GM23338 (cell line): ENCODE measurements around the gene N4BP2L1. TPM values are rescaled to one million over a fixed set of nuclear protein-coding genes. Genes with fewer than 3 reads are reported as not detected.

Source experiments
- ATAC-seq: fragments of 200-7000 bp; cut with Tn5 transposase; 3 replicates; pipeline ENCODE4 v1.9.1; 2020
- DNase-seq: peaks from one replicate; pipeline ENCODE4 v3.0.0-alpha.2; 2015; ENCODE audit warnings: low spot score
- H2AFZ ChIP-seq: fragments of 200-600 bp; sonication (generic); 2 replicates; pipeline ENCODE4 v1.8.0; 2016; ENCODE audit warnings: antibody characterized with exemption, mild to moderate bottlenecking, moderate library complexity
- H3F3A ChIP-seq: fragments of 200-600 bp; sonication (generic); replicated peaks from 2 replicates; pipeline ENCODE4 v1.8.0; 2017; ENCODE audit warnings: antibody characterized with exemption, mixed run types, low read depth
- H3K27ac ChIP-seq: fragments of 200-600 bp; sonication (generic); 2 replicates; pipeline ENCODE4 v1.6.1; 2016; ENCODE audit warnings: low read depth
- H3K27me3 ChIP-seq: fragments of 200-600 bp; sonication (generic); 2 replicates; pipeline ENCODE4 v1.8.0; 2016; ENCODE audit warnings: mild to moderate bottlenecking, mixed run types, moderate library complexity; ENCODE audit not compliant: insufficient read depth
- H3K36me3 ChIP-seq: fragments of 200-600 bp; sonication (generic); 2 replicates; pipeline ENCODE4 v1.8.0; 2016; ENCODE audit warnings: mild to moderate bottlenecking; ENCODE audit not compliant: insufficient read depth
- H3K4me1 ChIP-seq: fragments of 200-600 bp; sonication (generic); 2 replicates; pipeline ENCODE4 v1.8.0; 2016; ENCODE audit warnings: mild to moderate bottlenecking, moderate library complexity; ENCODE audit not compliant: insufficient read depth
- H3K4me2 ChIP-seq: fragments of 200-600 bp; sonication (generic); 2 replicates; pipeline ENCODE4 v1.7.1; 2017; ENCODE audit warnings: mixed run types
- H3K4me3 ChIP-seq: fragments of 200-600 bp; sonication (generic); 2 replicates; pipeline ENCODE4 v1.6.1; 2016; ENCODE audit warnings: mixed run types
- H3K79me2 ChIP-seq: fragments of 200-600 bp; sonication (generic); replicated peaks from 2 replicates; pipeline ENCODE4 v1.8.0; 2017; ENCODE audit warnings: mild to moderate bottlenecking; ENCODE audit not compliant: insufficient read depth
- H3K9me2 ChIP-seq: fragments of 200-600 bp; sonication (generic); 2 replicates; pipeline ENCODE4 v1.8.0; 2017; ENCODE audit not compliant: insufficient read depth
- H4K20me1 ChIP-seq: fragments of 200-600 bp; sonication (generic); replicated peaks from 2 replicates; pipeline ENCODE4 v1.8.0; 2017; ENCODE audit warnings: mild to moderate bottlenecking; ENCODE audit not compliant: insufficient read depth
- H3K27ac Mint-ChIP-seq: 2 replicates; pipeline ENCODE4 v1.8.0; 2020; ENCODE audit warnings: inconsistent platforms, mild to moderate bottlenecking, moderate library complexity, mixed read lengths
- H3K27me3 Mint-ChIP-seq: 3 replicates; pipeline ENCODE4 v1.8.0; 2022; ENCODE audit warnings: low read depth, mild to moderate bottlenecking, moderate library complexity, mixed read lengths, inconsistent platforms; ENCODE audit not compliant: insufficient read depth, poor library complexity
- H3K36me3 Mint-ChIP-seq: 3 replicates; pipeline ENCODE4 v1.8.0; 2021; ENCODE audit warnings: low read depth, mild to moderate bottlenecking, inconsistent platforms, moderate library complexity, mixed read lengths
- H3K4me1 Mint-ChIP-seq: 3 replicates; pipeline ENCODE4 v1.8.0; 2020; ENCODE audit warnings: mild to moderate bottlenecking, inconsistent platforms, mixed read lengths
- H3K4me3 Mint-ChIP-seq: 3 replicates; pipeline ENCODE4 v1.8.0; 2021; ENCODE audit warnings: moderate library complexity, mild to moderate bottlenecking, inconsistent platforms, mixed read lengths
- H3K9me3 Mint-ChIP-seq: 3 replicates; pipeline ENCODE4 v1.8.0; 2020; ENCODE audit warnings: moderate library complexity, mild to moderate bottlenecking, inconsistent platforms, mixed read lengths
- ZNF331 ChIP-seq: fragments of 250-450 bp; sonication (Bioruptor Pico); IDR thresholded peaks from 2 replicates; pipeline ENCODE4 v1.5.0; 2020; ENCODE audit warnings: low read depth, mild to moderate bottlenecking, moderate library complexity
- polyA plus RNA-seq: library from polyadenylated mRNA; unstranded; fragments of >200 nt; fragmentation: Nextera tagmentation; extraction: Ambion mirVana; gene quantifications from 2 replicates; pipeline ENCODE4 v1.2.1, GENCODE V29; 2016
- total RNA-seq: library from RNA; depleted of rRNA; stranded (reverse); fragments of >200 nt; shearing (Covaris generic); gene quantifications from 2 replicates; pipeline ENCODE4 v1.2.3, GENCODE V29; 2014
- TF ChIP-seq, protein P1 (sequence below): fragments of 250-450 bp; sonication (Bioruptor Pico); IDR thresholded peaks from 2 replicates; pipeline ENCODE4 v1.5.0; 2020; ENCODE audit warnings: mild to moderate bottlenecking, moderate library complexity

Gene N4BP2L1
- total and polyA plus RNA-seq, 2 experiments from 2014 or later, result 3.3 to 4.1 TPM

DNA sequence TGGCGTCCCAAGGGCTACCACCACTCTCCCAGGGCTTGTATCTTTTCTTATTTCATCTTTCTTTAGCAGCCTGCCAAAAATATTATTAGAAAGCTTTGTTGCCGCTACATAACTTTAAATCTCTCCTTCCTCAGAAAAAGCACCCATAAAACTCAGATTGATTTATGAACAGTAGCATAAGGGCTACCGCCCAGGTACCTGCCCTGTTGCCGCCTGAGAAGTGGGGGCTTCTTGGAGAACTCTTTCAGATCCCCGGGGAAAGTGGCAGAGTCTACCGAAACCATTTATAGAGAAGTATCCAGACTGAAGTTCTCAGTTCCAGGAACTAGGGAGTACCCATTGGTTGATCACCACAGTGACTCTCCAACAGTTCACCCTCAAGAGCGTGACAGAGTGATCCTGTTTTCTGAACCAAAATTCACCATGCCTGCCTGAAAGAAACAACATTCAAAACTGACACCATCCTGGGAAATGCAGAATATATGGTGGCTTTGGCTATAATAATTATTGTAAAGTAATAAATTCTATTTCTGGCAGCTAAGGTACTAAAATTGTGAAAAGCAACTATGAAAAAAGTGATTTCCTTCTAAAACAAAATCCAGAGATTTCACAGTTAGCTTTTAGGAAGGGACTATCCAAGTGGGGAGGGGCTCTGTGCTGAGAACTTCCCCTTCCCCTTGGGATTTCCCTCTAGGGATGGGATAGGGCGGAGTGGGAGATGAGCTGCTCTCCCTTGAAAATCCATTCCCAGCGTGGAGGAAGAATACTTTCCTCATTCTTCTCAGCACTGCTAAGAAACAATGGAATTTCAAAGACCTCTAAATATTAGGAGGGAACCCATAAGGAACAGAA, 877 bp upstream of the N4BP2L1 start (continued):
- TF ChIP-seq, protein P1, sequence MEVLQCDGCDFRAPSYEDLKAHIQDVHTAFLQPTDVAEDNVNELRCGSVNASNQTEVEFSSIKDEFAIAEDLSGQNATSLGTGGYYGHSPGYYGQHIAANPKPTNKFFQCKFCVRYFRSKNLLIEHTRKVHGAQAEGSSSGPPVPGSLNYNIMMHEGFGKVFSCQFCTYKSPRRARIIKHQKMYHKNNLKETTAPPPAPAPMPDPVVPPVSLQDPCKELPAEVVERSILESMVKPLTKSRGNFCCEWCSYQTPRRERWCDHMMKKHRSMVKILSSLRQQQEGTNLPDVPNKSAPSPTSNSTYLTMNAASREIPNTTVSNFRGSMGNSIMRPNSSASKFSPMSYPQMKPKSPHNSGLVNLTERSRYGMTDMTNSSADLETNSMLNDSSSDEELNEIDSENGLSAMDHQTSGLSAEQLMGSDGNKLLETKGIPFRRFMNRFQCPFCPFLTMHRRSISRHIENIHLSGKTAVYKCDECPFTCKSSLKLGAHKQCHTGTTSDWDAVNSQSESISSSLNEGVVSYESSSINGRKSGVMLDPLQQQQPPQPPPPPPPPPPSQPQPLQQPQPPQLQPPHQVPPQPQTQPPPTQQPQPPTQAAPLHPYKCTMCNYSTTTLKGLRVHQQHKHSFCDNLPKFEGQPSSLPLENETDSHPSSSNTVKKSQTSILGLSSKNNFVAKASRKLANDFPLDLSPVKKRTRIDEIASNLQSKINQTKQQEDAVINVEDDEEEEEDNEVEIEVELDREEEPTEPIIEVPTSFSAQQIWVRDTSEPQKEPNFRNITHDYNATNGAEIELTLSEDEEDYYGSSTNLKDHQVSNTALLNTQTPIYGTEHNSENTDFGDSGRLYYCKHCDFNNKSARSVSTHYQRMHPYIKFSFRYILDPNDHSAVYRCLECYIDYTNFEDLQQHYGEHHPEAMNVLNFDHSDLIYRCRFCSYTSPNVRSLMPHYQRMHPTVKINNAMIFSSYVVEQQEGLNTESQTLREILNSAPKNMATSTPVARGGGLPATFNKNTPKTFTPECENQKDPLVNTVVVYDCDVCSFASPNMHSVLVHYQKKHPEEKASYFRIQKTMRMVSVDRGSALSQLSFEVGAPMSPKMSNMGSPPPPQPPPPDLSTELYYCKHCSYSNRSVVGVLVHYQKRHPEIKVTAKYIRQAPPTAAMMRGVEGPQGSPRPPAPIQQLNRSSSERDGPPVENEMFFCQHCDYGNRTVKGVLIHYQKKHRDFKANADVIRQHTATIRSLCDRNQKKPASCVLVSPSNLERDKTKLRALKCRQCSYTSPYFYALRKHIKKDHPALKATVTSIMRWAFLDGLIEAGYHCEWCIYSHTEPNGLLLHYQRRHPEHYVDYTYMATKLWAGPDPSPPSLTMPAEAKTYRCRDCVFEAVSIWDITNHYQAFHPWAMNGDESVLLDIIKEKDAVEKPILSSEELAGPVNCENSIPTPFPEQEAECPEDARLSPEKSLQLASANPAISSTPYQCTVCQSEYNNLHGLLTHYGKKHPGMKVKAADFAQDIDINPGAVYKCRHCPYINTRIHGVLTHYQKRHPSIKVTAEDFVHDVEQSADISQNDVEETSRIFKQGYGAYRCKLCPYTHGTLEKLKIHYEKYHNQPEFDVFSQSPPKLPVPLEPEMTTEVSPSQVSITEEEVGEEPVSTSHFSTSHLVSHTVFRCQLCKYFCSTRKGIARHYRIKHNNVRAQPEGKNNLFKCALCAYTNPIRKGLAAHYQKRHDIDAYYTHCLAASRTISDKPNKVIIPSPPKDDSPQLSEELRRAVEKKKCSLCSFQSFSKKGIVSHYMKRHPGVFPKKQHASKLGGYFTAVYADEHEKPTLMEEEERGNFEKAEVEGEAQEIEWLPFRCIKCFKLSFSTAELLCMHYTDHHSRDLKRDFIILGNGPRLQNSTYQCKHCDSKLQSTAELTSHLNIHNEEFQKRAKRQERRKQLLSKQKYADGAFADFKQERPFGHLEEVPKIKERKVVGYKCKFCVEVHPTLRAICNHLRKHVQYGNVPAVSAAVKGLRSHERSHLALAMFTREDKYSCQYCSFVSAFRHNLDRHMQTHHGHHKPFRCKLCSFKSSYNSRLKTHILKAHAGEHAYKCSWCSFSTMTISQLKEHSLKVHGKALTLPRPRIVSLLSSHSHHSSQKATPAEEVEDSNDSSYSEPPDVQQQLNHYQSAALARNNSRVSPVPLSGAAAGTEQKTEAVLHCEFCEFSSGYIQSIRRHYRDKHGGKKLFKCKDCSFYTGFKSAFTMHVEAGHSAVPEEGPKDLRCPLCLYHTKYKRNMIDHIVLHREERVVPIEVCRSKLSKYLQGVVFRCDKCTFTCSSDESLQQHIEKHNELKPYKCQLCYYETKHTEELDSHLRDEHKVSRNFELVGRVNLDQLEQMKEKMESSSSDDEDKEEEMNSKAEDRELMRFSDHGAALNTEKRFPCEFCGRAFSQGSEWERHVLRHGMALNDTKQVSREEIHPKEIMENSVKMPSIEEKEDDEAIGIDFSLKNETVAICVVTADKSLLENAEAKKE, result no peak

- Histone ChIP-seq H3K4me3 (peak overlapping the region; percentile 79), H3K36me3 (no peaks in the 10 kb centered on the region), H3K27ac (no peak overlapping the region), H3K27me3 (peaks cover 18% of the 10 kb centered on the region), H3K4me1 (peaks cover 23% of the 10 kb centered on the region), H3K79me2 (0 out of 2 replicates have a peak, but pooled peaks cover 7% of the 10 kb centered on the region), H3F3A (peaks cover 14% of the 10 kb centered on the region; the same call in 1 of the 2 replicates), H2AFZ (peak overlapping the region; percentile 94), H4K20me1 (0 out of 2 replicates have a peak, but pooled peaks cover 3% of the 10 kb centered on the region), H3K9me2 (no peaks in the 10 kb centered on the region), H3K4me2 (peak overlapping the region; percentile 95)
- Mint-ChIP-seq H3K9me3 (no peaks in the 10 kb centered on the region; the same call in 2 of the 3 replicates), H3K4me3 (peak overlapping the region; percentile 71), H3K27ac (no peak overlapping the region), H3K36me3 (no peaks in the 10 kb centered on the region; the same call in 2 of the 3 replicates), H3K27me3 (peaks cover 6% of the 10 kb centered on the region), H3K4me1 (peaks cover 27% of the 10 kb centered on the region)
- DNase-seq, result peak; percentile 91
- ATAC-seq, result peak; percentile 71
- TF ChIP-seq ZNF331 (CRISPR knock-in tag), result no peak
- TF ChIP-seq, protein P1, result no peak
Observed at GRCh38 chr13:32426990-32427851, 709 bp downstream of the N4BP2L1 start.
